Transverse colon (tissue), 4 donors: ENCODE measurements around the gene AVPR2. TPM values are rescaled to one million over a fixed set of nuclear protein-coding genes. Genes with fewer than 3 reads are reported as not detected.

Experiments
- DNase-seq: peaks from one replicate; pipeline ENCODE4 v3.0.0-alpha.2; 2019
- H3K27ac ChIP-seq, 4 donors: fragments of 200-600 bp; sonication (generic); 2 replicates each; pipeline ENCODE4 v1.5.1; 2016 to 2018; ENCODE audit warnings: inconsistent platforms in 4 of 4
- H3K27me3 ChIP-seq: fragments of 200-600 bp; sonication (generic); 2 replicates; pipeline ENCODE4 v1.5.1; 2017; ENCODE audit warnings: inconsistent platforms
- H3K36me3 ChIP-seq, 4 donors: fragments of 200-600 bp; sonication (generic); 2 replicates each; pipeline ENCODE4 v1.5.1; 2017 to 2019; ENCODE audit warnings: inconsistent platforms in 4 of 4
- H3K4me1 ChIP-seq, 4 donors: fragments of 200-600 bp; sonication (generic); 2 replicates each; pipeline ENCODE4 v1.5.1; 2017 to 2020; ENCODE audit warnings: inconsistent platforms in 4 of 4
- H3K4me3 ChIP-seq, 4 donors: fragments of 200-600 bp; sonication (generic); 1 replicate in 1 of 4; 2 replicates in 3 of 4; pipeline versions ENCODE4 v1.5.1 to v1.6.1; 2017 to 2019; ENCODE audit warnings: inconsistent platforms in 4 of 4
- H3K9me3 ChIP-seq, 2 donors: fragments of 200-600 bp; sonication (generic); 2 replicates each; pipeline ENCODE4 v1.5.1; 2017 to 2019; ENCODE audit warnings: inconsistent platforms in 2 of 2
- EP300 ChIP-seq: sonication (generic); formaldehyde crosslinking; IDR thresholded peaks from one replicate; pipeline ENCODE4 v1.6.1; 2017; ENCODE audit warnings: antibody characterized with exemption, low read depth
- POLR2A ChIP-seq: fragments of 450-650 bp; IDR thresholded peaks from one replicate; pipeline ENCODE4 v1.6.1; 2016; ENCODE audit warnings: antibody characterized with exemption, mild to moderate bottlenecking, moderate library complexity
- POLR2AphosphoS5 ChIP-seq, 3 donors: sonication (generic); formaldehyde crosslinking; IDR thresholded peaks; one replicate each; pipeline ENCODE4 v1.6.1; 2016; ENCODE audit warnings: antibody characterized with exemption in 3 of 3
- WGBS, 2 donors: methylation state at CpG; one replicate each; pipeline ENCODE4 v1.1.5; 2018; ENCODE audit warnings: low coverage in 1 of 2; 5-methylcytosine and 5-hydroxymethylcytosine counted together
- in situ Hi-C, 4 donors: fragments of 200-750 bp; cut with MboI; loops; one replicate each; pipeline versions ENCODE4 v1.15.0 to v1.15.1; 2017; ENCODE audit warnings: low sequenced_read_pairs in 3 of 4, low pct_ligation_motif_present in 1 of 4, low pct_unique_long_range_greater_than_20kb in 1 of 4
- intact Hi-C: fragments of 100-400 bp; cut with DNase I; formaldehyde crosslinking; loops from one replicate; pipeline ENCODE4 v1.15.1; 2023; ENCODE audit warnings: low total_unique reads
- total RNA-seq, 4 donors: library from RNA; depleted of rRNA; stranded (reverse); fragments of >200 nt; gene quantifications; one replicate each; pipeline ENCODE4 v1.1.0, GENCODE V29; 2016
- TF ChIP-seq, protein P1 (sequence below), 5 experiments: fragments of 200-600 bp in 3 of 5; fragments of 450-650 bp in 2 of 5; sonication (generic) in 3 of 5; IDR thresholded peaks; 1 replicate in 2 of 5; 2 replicates in 3 of 5; pipeline ENCODE4 v1.5.1; 2016 to 2017; ENCODE audit warnings: antibody characterized with exemption in 5 of 5, inconsistent platforms in 3 of 5, mild to moderate bottlenecking in 2 of 5, moderate library complexity in 1 of 5

The AVPR2 gene
- total RNA-seq, 4 donors from 2014 or later, result 0.41 to 72.2 (median 9.8) TPM; not detected in 1

- WGBS, 2 donors, result 34% methylated on average over 3 of the region's 4 CpGs; no CpG with 5 or more reads in 1 of the 2 donors
- Histone ChIP-seq H3K36me3 (no peaks in the 10 kb centered on the region), H3K27ac (peak overlapping the region; percentile 96 to 99 (median 98)), H3K9me3 (no peaks in the 10 kb centered on the region), H3K27me3 (no peaks in the 10 kb centered on the region), H3K4me3 (peak overlapping the region; percentile 10 to 63 (median 53)), H3K4me1 (peaks cover 7 to 39% (median 19%) of the 10 kb centered on the region in 4 donors)
- in situ Hi-C loops (loop anchor here in 1 of 4 donors (25.0 kb wide), 2 partner anchors 139 to 964 kb away; partner anchors contain the start of genes IDH3G, SRPK3 and SSR4), intact Hi-C loops (no loop called here)
- no peak for DNase-seq
- TF ChIP-seq POLR2A (peak; percentile 55), POLR2AphosphoS5 (IDR thresholded peaks at IDR 0.05) (no peak)
These were observed 22.0 kb downstream of the AVPR2 start for GRCh38 chrX:153926552-153926857.

DNA sequence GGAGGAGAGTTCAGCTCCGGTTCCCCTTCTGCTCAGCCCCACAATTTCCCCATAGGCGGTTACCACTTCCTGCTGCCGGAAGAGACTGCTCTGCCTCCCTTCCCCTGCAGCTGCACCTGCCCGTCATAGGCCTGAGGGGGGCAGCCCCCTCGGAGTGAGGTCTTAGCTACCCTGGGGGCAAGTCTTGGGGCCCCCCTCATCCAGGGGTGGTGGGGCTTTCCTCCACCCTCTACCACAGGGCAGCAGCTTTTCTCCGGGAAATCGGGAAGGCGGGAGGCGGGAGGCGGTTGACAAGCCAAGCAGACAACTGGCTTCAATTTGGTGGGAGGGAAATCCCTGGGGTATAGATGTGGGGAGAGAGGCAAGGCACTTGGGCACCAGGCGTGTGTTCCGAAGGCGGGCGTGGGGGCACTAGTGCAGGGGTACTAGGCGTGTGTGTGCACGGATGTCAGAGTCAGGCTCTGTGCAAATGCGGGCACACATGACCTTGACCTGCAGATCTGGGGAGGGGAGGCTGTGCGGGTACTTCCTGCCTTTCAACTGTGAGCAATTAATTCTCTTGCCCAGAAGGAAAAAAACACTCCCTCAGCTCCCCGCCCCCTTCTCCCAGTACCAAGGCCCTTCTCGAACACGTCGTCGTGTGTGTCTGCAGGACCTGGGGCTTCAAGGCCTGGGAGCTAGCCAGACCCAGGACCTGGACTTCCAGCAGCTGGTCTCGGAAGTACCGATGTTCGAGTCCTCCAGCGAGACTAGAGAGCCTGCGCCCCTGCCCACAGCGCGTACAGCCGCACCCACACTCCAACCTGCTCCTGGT, 22.6 kb downstream of the AVPR2 start:
- Histone ChIP-seq H3K4me3 (peak overlapping the region; percentile 52 to 63 (median 53)), H3K27me3 (no peaks in the 10 kb centered on the region), H3K9me3 (no peaks in the 10 kb centered on the region), H3K36me3 (no peaks in the 10 kb centered on the region), H3K4me1 (peaks cover 7 to 34% (median 19%) of the 10 kb centered on the region in 4 donors), H3K27ac (peak overlapping the region; percentile 96 to 99 (median 98))
- intact Hi-C loops, result no loop called here
- 34% methylated on average over 24 of the region's 31 CpGs; no CpG with 5 or more reads in 1 of the 2 donors for WGBS, 2 donors
- DNase-seq, result peak; percentile 77
- in situ Hi-C loops, result loop anchor here in 1 of 4 donors (25.0 kb wide), 2 partner anchors 140 to 965 kb away; partner anchors contain the start of genes IDH3G, SRPK3 and SSR4
- TF ChIP-seq, protein P1, sequence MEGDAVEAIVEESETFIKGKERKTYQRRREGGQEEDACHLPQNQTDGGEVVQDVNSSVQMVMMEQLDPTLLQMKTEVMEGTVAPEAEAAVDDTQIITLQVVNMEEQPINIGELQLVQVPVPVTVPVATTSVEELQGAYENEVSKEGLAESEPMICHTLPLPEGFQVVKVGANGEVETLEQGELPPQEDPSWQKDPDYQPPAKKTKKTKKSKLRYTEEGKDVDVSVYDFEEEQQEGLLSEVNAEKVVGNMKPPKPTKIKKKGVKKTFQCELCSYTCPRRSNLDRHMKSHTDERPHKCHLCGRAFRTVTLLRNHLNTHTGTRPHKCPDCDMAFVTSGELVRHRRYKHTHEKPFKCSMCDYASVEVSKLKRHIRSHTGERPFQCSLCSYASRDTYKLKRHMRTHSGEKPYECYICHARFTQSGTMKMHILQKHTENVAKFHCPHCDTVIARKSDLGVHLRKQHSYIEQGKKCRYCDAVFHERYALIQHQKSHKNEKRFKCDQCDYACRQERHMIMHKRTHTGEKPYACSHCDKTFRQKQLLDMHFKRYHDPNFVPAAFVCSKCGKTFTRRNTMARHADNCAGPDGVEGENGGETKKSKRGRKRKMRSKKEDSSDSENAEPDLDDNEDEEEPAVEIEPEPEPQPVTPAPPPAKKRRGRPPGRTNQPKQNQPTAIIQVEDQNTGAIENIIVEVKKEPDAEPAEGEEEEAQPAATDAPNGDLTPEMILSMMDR (IDR thresholded peaks at IDR 0.05), result no peak
- TF ChIP-seq POLR2AphosphoS5 (IDR thresholded peaks at IDR 0.05), result peak in 2 of 3 donors; percentile 30 to 49

DNA sequence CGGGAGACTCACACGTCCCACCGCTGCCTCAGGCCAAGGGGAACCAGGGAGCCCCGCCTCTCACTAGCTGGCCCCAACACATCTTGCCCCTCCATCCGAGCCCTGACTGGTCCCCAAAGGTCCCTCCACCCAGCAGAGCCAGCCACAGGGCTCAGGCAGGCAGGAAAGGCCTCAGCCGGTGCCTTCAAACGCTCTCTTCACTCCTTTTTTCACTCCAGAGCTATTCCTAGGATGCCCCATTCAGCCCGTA, 23.1 kb downstream of the AVPR2 start:
- no peaks in the 10 kb centered on the region for H3K36me3 ChIP-seq
- WGBS, 2 donors, result 39% methylated on average over 8 of the region's 8 CpGs; no CpG with 5 or more reads in 1 of the 2 donors
- intact Hi-C loops, result no loop called here
- no peaks in the 10 kb centered on the region for H3K27me3 ChIP-seq
- in situ Hi-C loops, result loop anchor here in 1 of 4 donors (25.0 kb wide), 2 partner anchors 140 to 965 kb away; partner anchors contain the start of genes IDH3G, SRPK3 and SSR4
- H3K4me1 ChIP-seq, result peaks cover 7 to 30% (median 19%) of the 10 kb centered on the region in 4 donors
- TF ChIP-seq EP300 (no peak), POLR2AphosphoS5 (IDR thresholded peaks at IDR 0.05) (no peak), POLR2A (no peak)
- TF ChIP-seq, protein P1 (IDR thresholded peaks at IDR 0.05), result no peak
- H3K4me3 ChIP-seq, result peak overlapping the region; percentile 52 to 63 (median 53)
- H3K9me3 ChIP-seq, result no peaks in the 10 kb centered on the region
- no peak for DNase-seq
- peak overlapping the region; percentile 96 to 99 (median 98) for H3K27ac ChIP-seq

- in situ Hi-C loops, result loop anchor here in 1 of 4 donors (25.0 kb wide), 2 partner anchors 141 to 966 kb away; partner anchors contain the start of genes IDH3G, SRPK3 and SSR4
- 43% methylated on average over 60 of the region's 76 CpGs; no CpG with 5 or more reads in 1 of the 2 donors for WGBS, 2 donors
- DNase-seq, result peak; percentile 96
- H3K27ac ChIP-seq, result peak overlapping the region; percentile 96 to 99 (median 98)
- H3K4me3 ChIP-seq, result peak overlapping the region; percentile 52 to 63 (median 53)
- H3K36me3 ChIP-seq, result no peaks in the 10 kb centered on the region
- intact Hi-C loops, result no loop called here
- H3K4me1 ChIP-seq, result peaks cover 7 to 26% (median 16%) of the 10 kb centered on the region in 4 donors
- TF ChIP-seq POLR2AphosphoS5 (IDR thresholded peaks at IDR 0.05) (peak; percentile 65 to 78 (median 69)), POLR2A (peak; percentile 65), EP300 (no peak)
- TF ChIP-seq, protein P1 (IDR thresholded peaks at IDR 0.05), result no peak
- no peaks in the 10 kb centered on the region for H3K27me3 ChIP-seq
- H3K9me3 ChIP-seq, result no peaks in the 10 kb centered on the region
These were observed 23.7 kb downstream of the AVPR2 start for GRCh38 chrX:153927922-153928760.
